ENCODE measurements around the gene CTNNAL1.

Gene CTNNAL1

GRCh38 chr9:109046346-109046745, 33.0 kb upstream of the CTNNAL1 start:
- H3K9me3 ChIP-seq (ENCODE audit: control insufficient read depth, insufficient read depth, low read depth, low read length): no peaks in the 10 kb centered on the region
- CTCF ChIA-PET: interaction anchor here (1.0 kb wide), 1 partner anchor 354 kb away, joined by 3 read pairs; no protein-coding TSS in a partner anchor
- H3K36me3 ChIP-seq (ENCODE audit: control insufficient read depth in 2 of 2, insufficient read depth in 1 of 2, low read length in 2 of 2): peaks cover 31 to 88% of the 10 kb centered on the region in 2 experiments
- no peaks in the 10 kb centered on the region for H3K4me1 ChIP-seq (ENCODE audit: control insufficient read depth, insufficient read depth, low read length)
- POLR2A ChIA-PET: no interaction called here
- H3K4me3 ChIP-seq (ENCODE audit: low read depth, low read length): no peak overlapping the region
- H3K27ac ChIP-seq (ENCODE audit: extremely low read depth, low read depth, low read length): no peak overlapping the region
- TF ChIP-seq ZNF423 (tag by site-specific recombination; IDR thresholded peaks at IDR 0.05): no peak

- H3K4me3 ChIP-seq (ENCODE audit: low read depth, low read length): no peak overlapping the region
- H3K9me3 ChIP-seq (ENCODE audit: control insufficient read depth, insufficient read depth, low read depth, low read length): no peaks in the 10 kb centered on the region
- CTCF ChIA-PET: interaction anchor here (1.0 kb wide), 1 partner anchor 59 kb away, joined by 3 read pairs; no protein-coding TSS in a partner anchor
- H3K36me3 ChIP-seq (ENCODE audit: control insufficient read depth in 2 of 2, insufficient read depth in 1 of 2, low read length in 2 of 2): peaks cover 13 to 73% of the 10 kb centered on the region in 2 experiments; a peak in 2 of 3 replicates
- no peak overlapping the region for H3K27ac ChIP-seq (ENCODE audit: extremely low read depth, low read depth, low read length)
- no peak for TF ChIP-seq ZNF596 (tag by site-specific recombination; IDR thresholded peaks at IDR 0.05)
- no peak for TF ChIP-seq ZNF350 (tag by site-specific recombination; IDR thresholded peaks at IDR 0.05)
- TF ChIP-seq ZFP69B (tag by site-specific recombination; IDR thresholded peaks at IDR 0.05): no peak
- TF ChIP-seq ZNF16 (tag by site-specific recombination; IDR thresholded peaks at IDR 0.05; ENCODE audit: low read depth): no peak
- TF ChIP-seq ZNF157 (tag by site-specific recombination; IDR thresholded peaks at IDR 0.05): no peak
- no peak for TF ChIP-seq OSR2 (tag by site-specific recombination; IDR thresholded peaks at IDR 0.05)
- TF ChIP-seq KLF17 (tag by site-specific recombination; IDR thresholded peaks at IDR 0.05): no peak
- TF ChIP-seq ZSCAN16 (tag by site-specific recombination; IDR thresholded peaks at IDR 0.05): no peak
- TF ChIP-seq ZNF391 (tag by site-specific recombination; IDR thresholded peaks at IDR 0.05; ENCODE audit: borderline replicate concordance, low read depth): no peak
- no peak for TF ChIP-seq ZNF560 (tag by site-specific recombination; IDR thresholded peaks at IDR 0.05; ENCODE audit: borderline replicate concordance)
- no peak for TF ChIP-seq ZNF112 (tag by site-specific recombination; IDR thresholded peaks at IDR 0.05)
- TF ChIP-seq ZNF324 (tag by site-specific recombination; IDR thresholded peaks at IDR 0.05): no peak
- TF ChIP-seq BCL11B (tag by site-specific recombination; IDR thresholded peaks at IDR 0.05; ENCODE audit: low read depth): no peak
- POLR2A ChIA-PET: no interaction called here
- no peaks in the 10 kb centered on the region for H3K4me1 ChIP-seq (ENCODE audit: control insufficient read depth, insufficient read depth, low read length)
Measured at GRCh38 chr9:109043578-109043977, 30.3 kb upstream of the CTNNAL1 start.

DNA sequence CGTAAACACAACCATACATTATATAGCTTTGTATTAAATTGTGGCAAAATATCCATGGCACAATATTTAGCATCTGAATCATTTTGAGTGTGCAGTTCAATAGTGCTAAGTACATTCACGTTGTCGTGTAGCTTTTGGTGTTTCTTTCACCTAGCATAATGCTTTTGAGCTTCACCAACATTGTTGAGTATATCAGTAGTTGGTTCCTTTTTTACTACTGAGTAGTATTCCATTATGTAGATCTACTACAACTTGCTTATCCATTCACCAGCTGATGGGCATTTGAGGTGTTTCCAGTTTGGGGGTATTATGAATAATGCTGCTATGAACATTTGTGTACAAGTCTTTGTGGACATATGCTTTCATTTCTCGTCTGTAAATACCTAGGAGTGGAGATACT, 27.3 kb upstream of the CTNNAL1 start:
- H3K27ac ChIP-seq (ENCODE audit: extremely low read depth, low read depth, low read length): no peak overlapping the region
- ChIA-PET POLR2A (no interaction called here), CTCF (interaction anchor here (0.6 kb wide), 1 partner anchor 287 kb away, joined by 3 read pairs; no protein-coding TSS in a partner anchor)
- peaks cover 9 to 67% of the 10 kb centered on the region in 2 experiments; a peak in 2 of 3 replicates for H3K36me3 ChIP-seq (ENCODE audit: control insufficient read depth in 2 of 2, insufficient read depth in 1 of 2, low read length in 2 of 2)
- H3K4me1 ChIP-seq (ENCODE audit: control insufficient read depth, insufficient read depth, low read length): no peaks in the 10 kb centered on the region
- H3K9me3 ChIP-seq (ENCODE audit: control insufficient read depth, insufficient read depth, low read depth, low read length): no peaks in the 10 kb centered on the region
- no peak overlapping the region for H3K4me3 ChIP-seq (ENCODE audit: low read depth, low read length)
- TF ChIP-seq ZSCAN16 (tag by site-specific recombination; IDR thresholded peaks at IDR 0.05) (no peak), ZNF146 (tag by site-specific recombination; IDR thresholded peaks at IDR 0.05) (peak; percentile 81), SETDB1 (IDR thresholded peaks at IDR 0.05; ENCODE audit: insufficient read length, low read length) (no peak), ZNF785 (tag by site-specific recombination; IDR thresholded peaks at IDR 0.05) (no peak)

DNA sequence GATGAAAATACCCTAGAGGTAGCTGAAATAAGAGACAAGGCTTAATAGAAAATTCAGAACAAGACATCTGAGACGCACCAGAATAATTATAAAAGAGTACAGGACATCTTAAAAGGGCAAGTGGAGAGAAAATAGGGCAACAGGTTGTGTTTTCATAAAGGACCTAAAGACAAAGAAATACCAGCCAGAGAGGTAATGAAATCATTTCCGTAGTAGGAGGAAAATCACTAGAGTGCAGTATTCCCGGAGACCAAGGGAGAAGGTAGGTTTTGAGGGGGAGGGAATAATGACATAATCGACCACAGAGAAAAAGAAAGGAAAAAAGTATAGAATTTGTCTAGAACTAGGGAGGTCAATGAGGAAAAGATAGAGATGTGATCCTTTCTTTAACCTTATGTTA, 26.2 kb upstream of the CTNNAL1 start:
- H3K9me3 ChIP-seq (ENCODE audit: control insufficient read depth, insufficient read depth, low read depth, low read length): no peaks in the 10 kb centered on the region
- TF ChIP-seq SCRT2 (tag by site-specific recombination; IDR thresholded peaks at IDR 0.05) (peak; percentile 77), ZSCAN16 (tag by site-specific recombination; IDR thresholded peaks at IDR 0.05) (no peak), ZBTB10 (tag by site-specific recombination; IDR thresholded peaks at IDR 0.05) (no peak), ZNF121 (tag by site-specific recombination; IDR thresholded peaks at IDR 0.05) (no peak), PRDM10 (tag by site-specific recombination; IDR thresholded peaks at IDR 0.05) (0 out of 2 replicates have a peak, but pooled peaks have one; percentile 23), ZFP37 (tag by site-specific recombination; IDR thresholded peaks at IDR 0.05) (no peak)
- no peaks in the 10 kb centered on the region for H3K4me1 ChIP-seq (ENCODE audit: control insufficient read depth, insufficient read depth, low read length)
- ChIA-PET CTCF (no interaction called here), POLR2A (interaction anchor here (0.6 kb wide), 1 partner anchor 16 kb away, joined by 3 read pairs; no protein-coding TSS in a partner anchor)
- H3K27ac ChIP-seq (ENCODE audit: extremely low read depth, low read depth, low read length): no peak overlapping the region
- H3K36me3 ChIP-seq (ENCODE audit: control insufficient read depth in 2 of 2, insufficient read depth in 1 of 2, low read length in 2 of 2): peaks cover 9 to 64% of the 10 kb centered on the region in 2 experiments; a peak in 2 of 3 replicates
- H3K4me3 ChIP-seq (ENCODE audit: low read depth, low read length): no peak overlapping the region
